HG03565 (cell line): ENCODE results near the gene G6PC2.
"Not testable (repeated sequence)": the region's sequence is repeated elsewhere in the genome, so short reads cannot be mapped to it uniquely, and the experiment has no call there.

ENCODE experiments used
- ATAC-seq: cut with Tn5 transposase; IDR thresholded peaks from one replicate; pipeline ENCODE4 v1.9.1; 2021; ENCODE audit warnings: mild to moderate bottlenecking, moderate library complexity; ENCODE audit not compliant: unreplicated experiment

G6PC2 gene

DNA sequence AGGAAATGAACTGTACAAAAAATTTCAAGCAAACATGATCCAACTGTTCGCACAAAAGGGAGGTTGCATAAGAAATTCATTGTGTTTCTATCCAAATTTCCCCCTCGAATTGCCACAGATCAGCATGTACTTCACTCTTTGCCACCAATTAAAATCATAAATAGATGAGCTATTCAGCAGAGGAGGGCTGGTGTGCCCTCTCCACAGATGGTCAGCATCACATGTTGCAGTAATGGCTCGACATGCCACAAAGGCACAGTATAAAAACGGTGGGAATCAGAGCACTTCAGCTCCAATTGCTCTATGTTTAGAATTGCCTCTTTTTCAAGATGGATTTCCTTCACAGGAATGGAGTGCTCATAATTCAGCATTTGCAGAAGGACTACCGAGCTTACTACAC lies at the start of gene G6PC2:
Gene G6PC2, plus strand, starts transcription at position 289 of the 400 bp plus-strand sequence. Its CDS starts 41 bp downstream, at position 330.
- ATAC-seq: no peak

DNA sequence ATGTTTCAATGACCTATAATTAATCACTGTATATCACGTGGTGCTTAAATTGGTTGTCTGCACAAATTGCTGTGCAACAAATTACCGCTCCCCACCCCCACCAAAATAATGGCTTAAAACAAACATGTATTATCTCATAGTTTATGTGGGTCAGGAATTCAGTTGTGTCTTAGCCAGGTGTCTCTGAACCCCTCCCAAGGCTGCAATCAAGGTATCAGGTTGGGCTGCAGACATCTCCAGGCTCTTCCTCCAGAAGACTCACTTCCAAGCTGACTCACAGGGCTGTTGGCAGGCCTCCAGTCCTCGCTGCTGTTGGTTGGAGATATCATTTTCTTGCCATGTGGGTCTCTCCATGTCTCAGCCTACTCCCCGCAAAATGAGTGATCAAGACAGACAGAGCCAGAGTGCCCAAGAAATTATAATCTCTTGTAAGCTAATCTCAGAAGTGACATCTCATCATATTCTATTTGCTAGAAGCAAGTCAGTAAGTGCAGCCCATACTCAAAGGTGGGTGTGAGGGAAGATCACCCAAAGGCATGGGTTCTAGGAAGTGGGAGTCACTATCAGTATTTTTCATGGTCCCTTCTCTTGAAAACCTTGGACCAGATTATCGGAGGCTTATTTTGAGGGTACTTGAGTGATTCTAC lies 49.3 kb upstream of the G6PC2 start:
- ATAC-seq: no peak

- no peak for ATAC-seq
Measured at GRCh38 chr2:168852481-168852880, 48.6 kb upstream of the G6PC2 start.

- ATAC-seq: no peak
Measured at GRCh38 chr2:168853471-168853870, 47.6 kb upstream of the G6PC2 start.

GRCh38 chr2:168854651-168855050 lies 46.4 kb upstream of the G6PC2 start:
- ATAC-seq: no peak

DNA sequence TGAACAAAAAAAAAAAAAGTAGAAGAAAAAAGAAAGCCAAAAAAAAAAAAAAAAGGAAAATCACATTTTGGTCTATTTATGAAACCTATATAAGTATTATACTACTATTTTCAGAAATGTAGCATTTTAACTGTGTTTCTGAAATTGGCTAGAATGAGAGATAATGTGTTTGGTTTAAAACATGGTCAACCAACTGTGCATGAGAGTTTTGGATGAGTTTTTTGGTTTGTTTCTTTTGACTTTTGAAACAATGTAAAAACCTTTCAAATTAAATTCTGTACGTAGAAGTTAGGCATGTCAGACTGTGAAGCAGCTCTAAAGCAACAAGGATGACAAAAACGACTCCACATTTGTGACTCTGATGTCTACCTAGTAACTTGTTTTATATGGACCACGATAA lies 45.5 kb upstream of the G6PC2 start:
- ATAC-seq: no peak

DNA sequence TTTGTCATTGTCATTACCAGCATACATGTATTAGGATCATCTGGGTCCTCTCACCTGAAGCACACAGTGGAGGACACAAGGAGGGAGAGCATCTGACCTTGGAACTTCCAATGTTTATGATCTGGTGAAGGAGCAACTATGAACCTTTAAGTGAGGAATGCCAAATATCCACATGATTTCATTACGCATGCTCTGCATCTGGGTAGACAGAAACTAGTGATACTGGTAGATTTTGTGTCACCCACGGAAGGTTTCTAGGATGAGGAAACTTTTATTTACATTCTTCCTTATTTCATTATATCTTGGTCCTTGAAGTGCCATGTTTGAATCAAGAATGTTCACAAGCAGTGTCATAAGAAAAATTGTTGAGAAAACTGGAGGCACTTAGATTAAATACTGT lies 42.9 kb upstream of the G6PC2 start:
- ATAC-seq: no peak

DNA sequence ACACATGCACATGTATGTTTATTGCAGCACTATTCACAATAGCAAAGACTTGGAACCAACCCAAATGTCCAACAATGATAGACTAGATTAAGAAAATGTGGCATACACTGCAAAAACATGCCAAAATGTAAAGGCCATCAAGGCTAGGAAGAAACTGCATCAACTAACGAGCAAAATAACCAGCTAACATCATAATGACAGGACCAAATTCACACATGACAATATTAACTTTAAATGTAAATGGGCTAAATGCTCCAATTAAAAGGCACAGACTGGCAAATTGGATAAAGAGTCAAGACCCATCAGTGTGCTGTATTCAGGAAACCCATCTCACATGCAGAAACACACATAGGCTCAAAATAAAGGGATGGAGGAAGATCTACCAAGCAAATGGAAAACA lies 33.9 kb upstream of the G6PC2 start:
- not testable (repeated sequence) for ATAC-seq

GRCh38 chr2:168870369-168870768 lies 30.7 kb upstream of the G6PC2 start:
- ATAC-seq: not testable (repeated sequence)

DNA sequence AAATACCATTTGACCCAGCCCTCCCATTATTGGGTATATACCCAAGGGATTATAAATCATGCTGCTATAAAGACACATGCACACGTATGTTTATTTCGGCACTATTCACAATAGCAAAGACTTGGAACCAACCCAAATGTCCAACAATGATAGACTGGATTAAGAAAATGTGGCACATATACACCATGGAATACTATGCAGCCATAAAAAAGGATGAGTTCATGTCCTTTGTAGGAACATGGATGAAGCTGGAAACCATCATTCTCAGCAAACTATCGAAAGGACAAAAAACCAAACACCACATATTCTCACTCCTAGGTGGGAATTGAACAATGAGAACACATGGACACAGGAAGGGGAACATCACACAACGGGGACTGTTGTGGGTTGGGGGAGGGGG lies 30.3 kb upstream of the G6PC2 start:
- ATAC-seq: not testable (repeated sequence)

- ATAC-seq: no peak
Measured at GRCh38 chr2:168874368-168875054, 26.6 kb upstream of the G6PC2 start.

- ATAC-seq: not testable (repeated sequence)
Measured at GRCh38 chr2:168882163-168882562, 18.9 kb upstream of the G6PC2 start.

DNA sequence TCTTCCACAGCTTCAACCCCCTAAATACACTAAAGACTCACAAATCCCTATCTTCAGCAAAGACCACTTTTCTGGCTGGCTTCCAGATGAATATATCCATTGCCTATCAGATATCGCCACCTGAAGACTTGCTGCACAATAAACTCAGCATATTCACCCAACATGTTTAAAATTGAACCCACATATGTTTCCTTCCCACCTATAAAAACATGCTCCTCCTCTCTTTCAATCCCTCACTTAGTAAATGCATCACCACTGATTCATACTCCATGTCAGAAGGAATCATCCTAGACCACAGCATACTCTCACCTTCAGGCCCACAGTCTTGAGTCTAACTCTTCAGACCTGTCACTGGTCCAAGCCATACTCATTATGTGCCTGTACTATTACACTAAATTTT lies 16.1 kb upstream of the G6PC2 start:
- no peak for ATAC-seq

DNA sequence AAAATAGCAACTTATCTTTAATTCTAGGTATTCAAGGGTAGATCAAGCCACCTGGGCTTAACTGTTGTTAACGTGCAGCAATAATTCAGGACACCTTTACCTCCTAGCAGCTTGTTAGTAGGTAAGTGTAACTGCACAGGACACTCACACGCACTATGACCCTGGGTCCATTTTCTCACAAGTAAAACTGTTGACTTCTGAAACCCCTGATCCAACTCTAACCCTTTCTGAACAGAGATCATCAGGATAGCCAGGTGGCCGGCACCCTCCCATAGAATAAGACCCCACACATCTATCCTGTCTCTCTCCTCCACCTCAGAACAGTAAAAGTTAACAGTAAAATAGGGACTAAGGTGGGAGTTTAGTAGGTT lies 11.5 kb upstream of the G6PC2 start:
- no peak for ATAC-seq

- ATAC-seq: peak; percentile 100
Measured at GRCh38 chr2:168890006-168890782, 10.9 kb upstream of the G6PC2 start, which contains the start of gene SPC25. TSS of gene SPC25 (minus strand) at chr2:168890430. CDS start at chr2:168889519, 911 bp downstream.

DNA sequence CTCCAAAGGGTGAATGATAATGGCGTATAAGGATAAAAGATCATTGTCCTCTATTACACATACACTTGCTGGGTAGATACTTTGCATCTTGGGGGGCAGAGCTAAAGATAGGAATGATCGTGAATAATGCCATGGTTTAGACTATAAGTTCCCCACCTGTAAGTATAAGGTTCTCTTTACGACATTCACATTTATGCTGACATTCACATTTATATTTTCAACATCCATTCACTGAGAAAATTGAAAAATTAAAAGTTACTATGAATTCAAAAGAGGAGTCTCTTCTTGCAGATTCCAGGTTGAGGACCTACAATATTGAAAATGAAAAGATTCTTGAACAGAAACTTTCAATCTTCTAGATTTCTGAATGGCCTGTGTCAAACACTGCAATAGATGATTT lies 8.8 kb upstream of the G6PC2 start:
- no peak for ATAC-seq

DNA sequence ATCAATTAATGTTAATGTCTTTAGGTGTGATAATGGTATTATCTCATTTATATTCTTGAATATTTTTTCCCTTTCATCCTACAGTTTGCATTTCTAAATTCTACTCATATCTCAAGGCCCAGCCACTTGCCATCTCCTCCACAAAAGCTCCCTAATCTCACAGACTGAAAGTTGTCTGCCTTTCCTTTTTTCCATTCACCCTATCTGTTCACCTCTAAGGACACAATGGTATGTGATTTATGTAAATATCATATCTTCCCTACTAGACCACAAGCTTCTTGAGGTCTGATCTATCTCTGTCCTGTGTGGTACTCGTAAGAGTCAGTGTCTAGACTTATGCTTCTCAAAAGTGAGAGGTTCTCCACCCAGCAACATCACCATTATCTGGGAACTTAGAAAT lies 7.0 kb upstream of the G6PC2 start:
- ATAC-seq: no peak

DNA sequence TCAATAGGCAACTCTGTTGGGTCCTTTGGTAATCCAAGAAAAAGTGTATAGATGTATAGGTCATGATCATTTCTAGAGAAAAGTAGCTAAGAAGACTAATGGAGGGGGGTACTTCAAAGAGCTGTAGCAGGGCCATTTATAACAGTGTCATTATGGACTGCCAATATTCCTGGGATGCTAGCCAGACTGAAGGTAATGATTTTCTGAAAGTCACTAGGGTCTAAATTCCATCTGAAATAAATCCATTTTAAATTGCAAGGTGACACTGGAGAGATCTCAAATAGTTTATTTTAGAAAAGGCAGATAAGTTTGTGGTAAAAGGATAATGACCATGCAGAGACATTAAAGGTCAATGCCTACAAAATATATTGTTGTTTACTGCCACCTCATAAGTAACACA lies 6.4 kb upstream of the G6PC2 start:
- no peak for ATAC-seq

- ATAC-seq: no peak
Measured at GRCh38 chr2:168895771-168896170, 5.3 kb upstream of the G6PC2 start.

DNA sequence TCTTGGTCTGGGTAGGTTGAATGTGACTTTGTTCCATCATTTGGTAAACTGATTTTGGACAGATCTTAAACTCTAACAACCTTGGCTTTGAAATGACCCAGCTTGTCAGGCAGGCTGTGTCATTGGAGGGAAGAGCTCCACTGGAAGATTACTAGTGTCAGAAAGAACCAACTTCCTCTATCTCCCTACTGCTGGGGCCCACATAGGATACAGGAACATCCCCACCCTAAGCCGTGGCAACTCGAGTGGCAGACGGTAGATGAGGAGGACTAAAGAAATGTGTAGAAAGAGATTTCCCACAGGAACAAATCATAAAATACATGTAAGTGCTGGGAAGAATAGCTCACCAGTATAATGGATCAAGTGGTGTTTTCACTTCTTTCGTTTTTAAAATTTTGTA lies 4.3 kb upstream of the G6PC2 start:
- ATAC-seq: no peak

DNA sequence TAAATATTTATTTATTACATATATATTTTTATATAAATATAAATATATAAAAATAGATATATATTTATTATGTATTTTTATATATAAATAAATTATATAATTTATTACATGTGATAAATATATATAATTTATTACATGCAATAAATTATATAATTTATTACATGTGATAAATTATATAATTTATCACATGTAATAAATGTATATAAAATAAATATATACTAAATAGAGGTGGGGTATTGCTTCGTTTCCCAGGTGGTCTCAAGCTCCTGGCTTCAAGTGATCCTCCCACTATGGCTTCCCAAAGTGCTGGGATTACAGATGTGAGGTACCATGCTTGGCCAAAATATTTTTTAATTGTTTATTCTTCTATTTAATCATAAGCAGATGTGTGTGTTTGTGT lies 3.6 kb upstream of the G6PC2 start:
- no peak for ATAC-seq

DNA sequence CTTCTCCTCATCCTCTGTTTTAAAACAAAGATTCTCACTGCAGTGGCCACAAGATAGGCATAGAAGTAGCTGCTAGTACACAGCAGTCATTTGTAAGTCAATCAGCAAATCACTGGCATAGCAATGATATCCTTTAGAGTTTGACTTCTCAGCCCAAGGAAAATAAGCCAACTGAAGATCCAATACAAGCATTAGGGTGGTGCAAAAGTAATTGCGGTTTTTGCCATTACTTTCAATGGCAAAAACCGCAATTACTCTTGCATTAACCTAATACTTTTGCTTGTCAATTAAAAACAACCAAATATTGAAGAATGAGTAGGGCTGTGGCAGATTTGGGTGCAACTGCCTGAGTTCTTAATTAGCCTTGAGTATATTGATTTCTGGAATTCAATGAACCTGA lies 2.8 kb downstream of the G6PC2 start:
- ATAC-seq: no peak
